Measurements from ENCODE around the gene L3MBTL1.

L3MBTL1 gene

DNA sequence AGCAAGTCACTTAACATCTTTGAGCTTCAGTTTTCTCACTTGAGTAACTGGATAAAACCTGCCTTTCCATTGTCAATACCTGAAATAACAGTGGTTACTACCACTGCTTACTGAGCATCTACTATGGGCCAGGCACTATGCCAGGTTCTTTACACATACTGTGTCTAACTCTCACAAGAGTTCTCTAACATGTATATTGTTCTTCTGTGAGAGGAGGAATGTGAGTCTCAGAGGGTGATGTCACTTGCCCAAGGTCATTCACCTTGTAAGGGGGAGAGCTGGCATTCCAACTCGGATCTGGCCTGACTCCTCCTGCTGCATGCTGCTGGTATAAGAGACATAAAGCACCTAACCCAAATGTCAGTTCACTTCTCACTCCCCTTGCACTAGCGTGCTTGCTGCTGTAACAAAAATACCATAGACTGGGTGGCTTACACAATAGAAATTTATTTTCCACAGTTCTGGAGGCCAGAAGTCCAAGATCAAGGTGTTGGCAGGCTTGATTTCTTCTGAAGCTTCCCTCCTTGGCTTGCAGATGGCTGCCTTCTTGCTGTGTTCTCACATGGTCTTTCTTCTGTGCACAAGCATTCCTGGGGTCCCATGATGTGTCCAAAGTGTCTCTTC lies 29.4 kb downstream of the L3MBTL1 start:
- TF ChIP-seq ZFX (IDR thresholded peaks at IDR 0.05; ENCODE audit: borderline replicate concordance): no peak
- TF ChIP-seq, protein P1, sequence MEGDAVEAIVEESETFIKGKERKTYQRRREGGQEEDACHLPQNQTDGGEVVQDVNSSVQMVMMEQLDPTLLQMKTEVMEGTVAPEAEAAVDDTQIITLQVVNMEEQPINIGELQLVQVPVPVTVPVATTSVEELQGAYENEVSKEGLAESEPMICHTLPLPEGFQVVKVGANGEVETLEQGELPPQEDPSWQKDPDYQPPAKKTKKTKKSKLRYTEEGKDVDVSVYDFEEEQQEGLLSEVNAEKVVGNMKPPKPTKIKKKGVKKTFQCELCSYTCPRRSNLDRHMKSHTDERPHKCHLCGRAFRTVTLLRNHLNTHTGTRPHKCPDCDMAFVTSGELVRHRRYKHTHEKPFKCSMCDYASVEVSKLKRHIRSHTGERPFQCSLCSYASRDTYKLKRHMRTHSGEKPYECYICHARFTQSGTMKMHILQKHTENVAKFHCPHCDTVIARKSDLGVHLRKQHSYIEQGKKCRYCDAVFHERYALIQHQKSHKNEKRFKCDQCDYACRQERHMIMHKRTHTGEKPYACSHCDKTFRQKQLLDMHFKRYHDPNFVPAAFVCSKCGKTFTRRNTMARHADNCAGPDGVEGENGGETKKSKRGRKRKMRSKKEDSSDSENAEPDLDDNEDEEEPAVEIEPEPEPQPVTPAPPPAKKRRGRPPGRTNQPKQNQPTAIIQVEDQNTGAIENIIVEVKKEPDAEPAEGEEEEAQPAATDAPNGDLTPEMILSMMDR (IDR thresholded peaks at IDR 0.05): no peak
- H3K27ac ChIP-seq: no peak overlapping the region

- TF ChIP-seq, protein P1 (IDR thresholded peaks at IDR 0.05): peak; percentile 89
- no peak for TF ChIP-seq ZFX (IDR thresholded peaks at IDR 0.05; ENCODE audit: borderline replicate concordance)
- no peak overlapping the region for H3K27ac ChIP-seq
Observed at GRCh38 chr20:43537921-43538877, 30.7 kb downstream of the L3MBTL1 start.

GRCh38 chr20:43538878-43539700 lies 31.6 kb downstream of the L3MBTL1 start:
- TF ChIP-seq, protein P1 (IDR thresholded peaks at IDR 0.05): no peak
- no peak for TF ChIP-seq ZFX (IDR thresholded peaks at IDR 0.05; ENCODE audit: borderline replicate concordance)
- no peak overlapping the region for H3K27ac ChIP-seq

- no peak overlapping the region for H3K27ac ChIP-seq
- TF ChIP-seq ZFX (IDR thresholded peaks at IDR 0.05; ENCODE audit: borderline replicate concordance): no peak
Observed at GRCh38 chr20:43539975-43540672, 32.6 kb downstream of the L3MBTL1 start.

GRCh38 chr20:43540673-43541060 lies 33.2 kb downstream of the L3MBTL1 start:
- TF ChIP-seq, protein P1 (IDR thresholded peaks at IDR 0.05): no peak
- TF ChIP-seq ZFX (IDR thresholded peaks at IDR 0.05; ENCODE audit: borderline replicate concordance): no peak
- H3K27ac ChIP-seq: no peak overlapping the region

DNA sequence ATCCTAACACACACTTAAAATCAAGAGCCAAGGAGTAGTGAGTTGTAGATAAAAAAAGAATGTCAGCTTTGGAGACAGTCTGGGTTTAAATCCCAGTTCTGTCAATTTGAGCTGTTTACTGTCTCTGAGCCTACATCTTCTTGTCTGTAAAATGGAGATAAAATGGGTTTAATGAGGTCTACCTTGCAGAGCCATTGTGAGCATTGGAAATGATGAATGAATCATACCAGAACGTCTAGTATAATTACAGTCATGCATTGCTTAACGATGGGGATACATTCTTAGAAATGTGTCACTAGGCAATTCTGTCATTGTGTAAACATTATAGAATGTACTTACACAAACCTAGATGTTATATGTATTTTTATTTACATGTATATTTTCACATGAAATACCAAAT lies 33.7 kb downstream of the L3MBTL1 start:
- no peak overlapping the region for H3K27ac ChIP-seq
- no peak for TF ChIP-seq ZFX (IDR thresholded peaks at IDR 0.05; ENCODE audit: borderline replicate concordance)
- TF ChIP-seq, protein P1 (IDR thresholded peaks at IDR 0.05): no peak

GRCh38 chr20:43542161-43542560 lies 34.7 kb downstream of the L3MBTL1 start:
- no peak overlapping the region for H3K27ac ChIP-seq
- TF ChIP-seq, protein P1 (IDR thresholded peaks at IDR 0.05): no peak
- TF ChIP-seq ZFX (IDR thresholded peaks at IDR 0.05; ENCODE audit: borderline replicate concordance): no peak

Measured in 22Rv1 (cell line).